Activated gamma-delta T cell treated with anti-CD3 and anti-CD28 coated beads, Interleukin-2, amount 50 U/mL, for 16 hours (primary cell): ENCODE results near the gene HNRNPA1.
"Not testable (repeated sequence)": the region's sequence is repeated elsewhere in the genome, so short reads cannot be mapped to it uniquely, and the experiment has no call there.

Experiments used
- DNase-seq: peaks from one replicate; pipeline ENCODE4 v3.0.0-alpha.2; 2020; ENCODE audit warnings: low read depth

The HNRNPA1 gene

DNA sequence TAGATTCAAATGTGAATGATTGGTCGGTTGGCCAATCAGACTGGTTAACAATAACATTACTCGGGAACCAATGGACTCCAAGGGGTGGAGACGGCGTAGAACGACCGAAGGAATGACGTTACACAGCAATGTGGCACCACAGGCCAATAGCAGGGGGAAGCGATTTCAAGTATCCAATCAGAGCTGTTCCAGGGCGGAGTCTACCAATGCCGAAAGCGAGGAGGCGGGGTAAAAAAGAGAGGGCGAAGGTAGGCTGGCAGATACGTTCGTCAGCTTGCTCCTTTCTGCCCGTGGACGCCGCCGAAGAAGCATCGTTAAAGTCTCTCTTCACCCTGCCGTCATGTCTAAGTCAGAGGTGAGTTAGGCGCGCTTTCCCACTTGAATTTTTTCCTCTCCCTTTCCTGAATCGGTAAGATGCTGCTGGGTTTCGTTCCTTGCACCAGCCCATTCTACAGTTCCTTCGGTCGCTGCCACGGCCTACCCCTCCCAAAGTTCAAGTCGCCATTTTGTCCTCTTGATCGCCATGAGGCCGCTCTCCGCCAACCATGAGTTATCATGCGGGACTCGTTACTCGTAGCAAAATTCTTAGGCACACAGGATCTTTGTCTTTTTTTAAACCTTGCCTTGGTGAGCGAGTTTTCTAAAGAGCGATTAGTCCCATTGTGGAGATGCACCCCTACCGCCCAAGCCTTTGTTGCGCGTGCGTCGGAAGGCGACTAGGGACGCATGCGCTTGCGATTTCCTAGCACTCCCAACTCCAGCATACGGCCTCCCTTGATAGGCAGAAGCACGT is at the start of gene HNRNPA1:
Gene HNRNPA1 (plus strand): TSS at position 259 of the 793 bp plus-strand sequence. CDS start 82 bp downstream, at position 341.
- peak; percentile 91 for DNase-seq

DNA sequence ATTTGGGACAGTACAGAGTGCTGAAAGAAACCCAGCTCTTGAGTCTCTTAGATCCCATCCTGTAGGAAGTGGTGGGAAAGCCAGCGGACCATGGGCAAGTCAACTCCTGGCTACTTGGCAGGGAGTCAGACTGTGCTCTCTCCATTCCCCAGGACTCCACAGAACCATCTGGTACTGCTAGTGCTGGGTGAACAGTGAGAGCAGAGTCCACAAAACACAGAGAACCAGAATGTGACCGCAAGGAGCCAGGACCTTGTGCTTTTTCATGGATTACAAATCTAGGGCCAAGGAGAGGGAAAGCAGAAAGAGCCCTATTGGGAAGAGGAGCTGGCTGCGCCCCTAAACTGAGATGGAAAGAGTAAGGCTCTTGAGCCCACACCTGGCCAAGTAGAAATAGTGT is 49.3 kb upstream of the HNRNPA1 start:
- DNase-seq, result not testable (repeated sequence)

DNA sequence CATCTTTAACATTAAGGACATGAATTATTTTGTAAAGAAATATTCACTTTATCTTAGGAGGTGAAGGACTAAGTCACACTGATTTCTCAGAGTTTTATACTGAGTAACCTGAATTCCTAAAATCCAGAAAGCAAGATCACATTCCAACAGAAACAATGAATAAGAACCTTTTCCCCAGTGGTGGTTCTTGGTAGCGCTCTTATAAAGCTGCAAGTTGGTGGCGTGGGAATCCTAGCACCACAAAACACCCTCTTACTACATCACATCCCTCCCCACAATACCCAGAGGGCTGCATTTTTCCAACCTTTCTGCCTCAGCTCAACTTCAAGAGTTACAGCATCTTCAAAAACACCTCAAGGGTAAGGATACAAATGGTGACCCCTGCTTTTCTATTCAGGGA is 47.7 kb upstream of the HNRNPA1 start:
- no peak for DNase-seq

- no peak for DNase-seq
Measured at GRCh38 chr12:54238531-54238930, 42.0 kb upstream of the HNRNPA1 start.

- DNase-seq, result no peak
Measured at GRCh38 chr12:54239620-54240019, 40.9 kb upstream of the HNRNPA1 start.

- no peak for DNase-seq
Measured at GRCh38 chr12:54240129-54240528, 40.4 kb upstream of the HNRNPA1 start.

DNA sequence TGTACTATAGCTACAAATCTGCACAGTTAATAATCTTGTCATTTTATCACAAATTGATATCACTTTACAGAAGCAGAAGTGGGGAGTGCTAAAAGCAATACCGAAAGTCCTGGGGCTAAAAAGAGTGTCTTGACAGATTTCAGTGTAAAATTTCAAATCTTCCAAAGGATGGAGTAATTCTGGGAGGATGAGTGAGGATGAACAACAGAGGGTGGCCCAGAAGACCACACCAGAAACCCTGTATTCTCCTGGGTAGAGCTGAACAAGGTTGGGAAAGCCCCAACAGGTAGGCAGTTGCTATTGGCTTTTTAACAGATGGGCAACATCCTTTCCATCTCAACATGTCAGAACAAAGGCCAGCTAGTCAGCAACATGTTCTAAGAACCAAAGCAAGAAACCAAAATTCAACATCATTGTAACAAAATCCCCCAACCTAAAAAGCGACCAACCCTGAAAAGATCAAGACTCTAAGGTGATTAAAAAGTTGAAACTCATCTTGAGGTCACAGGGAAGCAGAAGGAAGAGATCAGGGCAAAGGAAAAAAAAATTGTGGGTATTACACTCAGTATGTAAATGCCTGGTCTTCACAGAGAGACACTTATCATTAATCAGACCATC is 39.4 kb upstream of the HNRNPA1 start:
- no peak for DNase-seq

DNA sequence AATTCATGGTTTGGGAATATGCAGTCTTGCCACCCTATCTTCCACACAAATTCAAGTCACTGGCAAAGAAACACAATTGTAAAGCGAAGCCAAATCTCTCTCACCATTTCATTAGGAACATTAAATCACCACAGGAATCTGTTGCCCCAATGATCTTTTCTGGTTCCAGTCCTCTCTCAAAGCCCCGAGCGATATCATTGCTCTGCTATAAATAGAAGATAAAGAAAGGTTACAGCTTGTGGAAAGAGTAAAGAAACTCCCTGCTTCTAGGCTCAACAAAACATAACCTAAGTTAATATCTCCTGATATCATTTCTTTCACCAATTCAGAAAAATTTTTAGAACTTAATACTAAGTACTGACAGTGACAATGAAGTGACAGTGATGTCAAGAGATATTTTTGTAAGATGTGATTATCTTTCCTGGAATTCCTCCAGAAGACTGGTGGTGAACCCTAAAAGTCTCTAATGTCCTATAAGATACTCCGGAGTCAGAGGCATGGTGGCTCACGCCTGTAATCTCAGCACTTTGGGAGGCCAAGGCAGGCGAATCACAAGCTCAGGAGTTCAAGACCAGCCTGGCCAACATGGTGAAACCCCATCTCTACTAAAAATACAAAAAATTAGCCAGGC is 34.4 kb upstream of the HNRNPA1 start:
- no peak for DNase-seq

DNA sequence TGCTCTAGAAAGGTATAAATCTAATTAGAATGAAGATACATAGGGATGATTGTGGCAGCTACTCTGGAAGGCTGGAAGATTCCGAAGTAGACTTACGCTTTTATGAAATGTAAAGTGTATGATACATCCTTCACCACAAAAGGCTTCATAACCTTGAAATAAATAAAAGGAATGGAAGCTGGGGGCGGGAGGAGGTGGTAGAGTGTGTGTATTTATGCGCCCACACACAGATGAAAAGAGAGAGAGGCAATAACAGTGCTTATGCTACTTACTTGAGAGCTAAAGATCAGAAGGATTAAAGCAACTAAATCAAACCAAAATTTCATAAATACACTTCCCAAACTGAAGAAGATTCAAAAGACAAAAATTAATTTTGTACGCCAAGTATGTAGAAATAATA is 31.0 kb upstream of the HNRNPA1 start:
- DNase-seq, result no peak

DNA sequence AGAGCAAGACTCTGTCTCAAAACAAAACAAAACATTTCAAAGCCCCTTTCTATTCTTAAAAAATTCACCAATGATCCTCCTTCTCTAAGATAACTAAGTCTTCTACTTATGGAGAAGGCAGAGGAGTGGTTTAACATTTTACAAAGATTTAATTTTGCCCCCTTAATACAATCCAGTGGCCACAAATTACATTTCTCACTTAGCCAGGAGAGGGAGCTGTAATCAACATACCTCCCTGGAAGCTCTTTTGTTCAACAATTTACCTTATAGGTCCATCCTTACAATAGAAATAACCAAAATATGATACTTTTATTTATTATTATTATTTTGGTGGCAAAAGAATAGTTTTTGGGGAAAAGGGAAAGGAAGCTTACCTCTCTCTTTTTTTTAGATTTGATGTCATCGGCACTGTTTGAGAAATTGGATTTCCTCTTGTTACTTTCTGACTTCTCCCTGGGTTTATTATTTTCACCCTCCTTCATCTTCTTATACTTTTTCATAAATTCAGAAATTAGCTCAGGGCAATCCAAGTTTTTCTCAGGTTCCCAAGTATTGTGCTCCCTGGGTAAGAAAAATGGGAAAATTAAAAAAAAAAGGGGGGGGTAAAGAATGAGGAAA is 28.8 kb upstream of the HNRNPA1 start:
- peak; percentile 1 for DNase-seq

GRCh38 chr12:54253240-54253639 is 27.3 kb upstream of the HNRNPA1 start:
- DNase-seq, result no peak

DNA sequence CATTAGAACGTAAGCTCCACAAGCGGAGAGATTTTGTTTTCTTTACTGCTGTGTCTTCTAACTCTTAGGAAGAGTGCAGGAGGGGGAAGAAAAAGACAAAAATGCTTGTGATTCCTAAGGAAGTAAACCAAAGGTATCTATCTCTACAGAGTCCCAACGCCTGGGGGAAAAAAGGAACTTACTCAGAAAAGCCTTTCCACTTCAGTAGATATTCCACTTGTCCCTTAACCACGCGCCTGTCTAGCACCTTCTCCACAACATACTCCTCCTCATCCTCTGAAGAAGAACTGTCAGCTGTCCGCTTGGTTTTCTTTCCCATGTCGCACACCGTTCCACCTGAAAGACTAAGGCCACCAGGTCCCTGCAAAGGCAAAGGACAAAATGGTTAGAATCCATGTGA is 23.2 kb upstream of the HNRNPA1 start:
- no peak for DNase-seq

DNA sequence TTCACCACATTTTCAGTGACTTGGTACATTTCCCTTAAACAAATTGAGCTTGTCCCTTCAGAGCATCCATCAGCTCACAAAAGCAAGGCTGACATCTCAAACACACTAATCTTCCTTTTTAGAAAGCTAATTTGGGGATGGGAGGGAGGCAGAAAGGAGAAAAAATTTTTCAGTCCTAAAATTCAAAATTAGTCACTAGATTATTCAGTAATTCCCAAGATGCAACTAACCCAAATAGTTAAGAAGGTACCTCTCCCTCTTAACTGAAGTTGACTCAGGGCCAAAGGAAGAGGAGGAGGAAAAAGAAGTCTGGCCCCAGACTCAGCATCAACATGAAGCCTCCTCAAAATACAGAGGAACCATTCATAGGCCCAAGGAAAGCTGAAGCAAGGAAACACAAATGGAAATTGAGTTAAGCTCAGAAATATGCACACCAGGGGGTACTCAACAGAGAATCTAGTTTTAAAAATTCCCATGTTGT is 22.3 kb upstream of the HNRNPA1 start:
- no peak for DNase-seq

DNA sequence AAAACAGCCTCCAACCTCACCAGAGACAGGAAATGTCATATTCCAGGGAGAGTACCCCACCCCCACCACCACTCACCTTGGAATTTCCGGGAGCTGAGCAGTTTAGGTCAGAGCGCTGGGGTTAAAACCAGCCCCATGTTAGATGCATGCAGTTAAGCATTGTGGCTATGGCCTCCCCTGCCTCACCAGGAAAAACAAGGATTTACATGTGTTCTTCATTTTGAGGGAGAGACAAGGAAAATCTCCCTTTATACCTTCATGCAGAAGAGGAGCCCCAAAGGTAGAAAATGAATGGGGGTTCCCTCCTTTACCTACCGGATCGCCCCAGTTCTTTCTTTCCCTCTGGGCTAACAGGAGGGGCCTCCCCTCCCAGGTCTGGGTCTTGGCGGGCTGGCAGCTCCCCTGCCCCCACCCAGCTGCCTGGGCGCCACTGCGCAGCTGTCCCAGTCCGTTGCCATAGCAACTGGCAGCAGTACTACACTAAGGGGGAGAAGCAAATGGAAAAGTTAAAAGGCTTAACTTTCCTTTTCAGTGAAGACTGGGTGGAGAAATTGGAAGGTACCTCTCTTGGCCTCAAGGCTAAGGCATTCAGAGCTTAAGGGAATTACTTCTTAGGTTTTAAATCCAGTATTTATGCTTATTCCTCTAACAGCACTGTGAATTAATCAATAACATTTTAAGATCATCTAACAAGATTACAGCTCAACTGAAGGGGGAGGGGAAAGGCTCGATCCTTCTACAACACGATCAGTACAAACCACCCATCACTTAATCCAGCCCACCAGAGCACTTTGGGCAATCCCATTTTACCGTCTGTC is 21.1 kb upstream of the HNRNPA1 start:
- no peak for DNase-seq

DNA sequence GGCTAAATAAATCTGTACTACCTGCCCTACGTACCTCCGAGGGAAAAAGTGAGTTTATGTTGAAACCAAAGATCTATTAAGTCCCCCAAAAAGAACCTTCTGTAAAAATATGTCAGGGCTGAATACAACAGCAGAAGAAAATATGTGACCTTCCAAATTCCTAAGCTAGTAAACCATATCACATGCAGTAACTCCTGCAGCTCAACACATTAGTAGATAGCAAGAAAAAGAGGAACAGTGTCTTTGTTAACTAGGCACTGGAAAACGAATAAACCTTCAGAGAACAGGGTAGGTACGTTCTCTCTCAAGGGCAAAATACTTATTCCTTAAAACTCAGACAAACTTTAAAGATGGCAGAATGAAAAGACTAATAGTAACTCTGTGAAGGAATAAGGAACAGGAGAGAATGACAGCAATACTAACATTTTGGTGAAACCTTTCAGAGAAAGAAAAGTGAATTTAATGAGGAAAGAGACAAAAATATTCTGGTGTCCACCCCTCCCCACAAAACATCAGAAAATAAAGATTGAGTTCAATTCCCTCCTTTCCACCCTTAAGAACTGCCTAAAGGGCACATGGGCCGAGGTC is 18.6 kb upstream of the HNRNPA1 start:
- DNase-seq, result no peak

- DNase-seq, result no peak
Measured at GRCh38 chr12:54262403-54262925, 18.1 kb upstream of the HNRNPA1 start.

- no peak for DNase-seq
Measured at GRCh38 chr12:54265364-54265812, 15.1 kb upstream of the HNRNPA1 start.

GRCh38 chr12:54266852-54267251 is 13.7 kb upstream of the HNRNPA1 start:
- no peak for DNase-seq

- DNase-seq, result no peak
Measured at GRCh38 chr12:54270345-54270744, 10.2 kb upstream of the HNRNPA1 start.

GRCh38 chr12:54272214-54272613 is 8.3 kb upstream of the HNRNPA1 start:
- no peak for DNase-seq

- no peak for DNase-seq
Measured at GRCh38 chr12:54273981-54274380, 6.5 kb upstream of the HNRNPA1 start.
